HG03558 (cell line): ENCODE results near the gene CGNL1.

ENCODE experiments used
- ATAC-seq: cut with Tn5 transposase; IDR thresholded peaks from one replicate; pipeline ENCODE4 v1.9.1; 2021; ENCODE audit warnings: moderate number of reproducible peaks; ENCODE audit not compliant: unreplicated experiment; ENCODE audit errors: extremely low read depth

The CGNL1 gene

DNA sequence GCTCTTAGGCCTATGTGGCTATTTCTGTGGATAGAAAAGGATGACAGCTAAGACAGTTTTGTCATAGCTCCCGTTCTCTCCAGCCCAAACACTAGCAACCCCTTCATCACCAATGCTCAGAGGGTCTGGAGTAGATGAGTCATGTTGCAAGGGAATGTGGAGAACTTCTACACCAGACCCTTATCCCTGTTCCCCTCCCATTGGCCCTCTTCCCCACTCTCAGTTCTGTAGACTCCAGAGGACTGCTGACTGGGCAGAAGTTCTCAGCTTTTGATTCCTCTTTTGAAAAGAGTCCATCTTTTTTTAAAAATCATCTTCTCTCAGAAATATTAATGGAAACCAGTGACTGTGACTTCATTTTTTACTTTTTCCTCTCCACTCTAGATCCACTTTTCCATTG, 213.0 kb downstream of the CGNL1 start:
- no peak for ATAC-seq

DNA sequence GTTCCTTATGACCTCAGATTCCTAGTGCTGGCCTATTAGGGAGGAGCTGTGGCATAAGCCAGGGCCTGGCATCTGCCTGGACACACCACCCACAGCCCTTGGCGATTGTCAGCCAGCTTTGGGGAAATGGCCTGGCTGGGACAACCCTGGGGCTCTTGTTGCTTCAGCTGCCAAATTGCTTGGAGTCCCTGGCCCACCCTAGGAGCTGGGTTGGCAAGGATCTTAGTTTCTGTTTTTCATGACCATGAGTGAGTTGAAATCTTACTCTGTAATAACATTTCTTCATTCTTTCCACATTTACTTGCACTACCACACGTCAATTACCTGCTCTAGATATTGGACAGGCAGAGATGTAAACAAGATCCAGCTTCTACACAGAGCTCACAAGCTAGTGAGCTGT, 213.4 kb downstream of the CGNL1 start:
- no peak for ATAC-seq

- ATAC-seq = no peak
Observed at GRCh38 chr15:57591237-57591821, 215.0 kb downstream of the CGNL1 start.

DNA sequence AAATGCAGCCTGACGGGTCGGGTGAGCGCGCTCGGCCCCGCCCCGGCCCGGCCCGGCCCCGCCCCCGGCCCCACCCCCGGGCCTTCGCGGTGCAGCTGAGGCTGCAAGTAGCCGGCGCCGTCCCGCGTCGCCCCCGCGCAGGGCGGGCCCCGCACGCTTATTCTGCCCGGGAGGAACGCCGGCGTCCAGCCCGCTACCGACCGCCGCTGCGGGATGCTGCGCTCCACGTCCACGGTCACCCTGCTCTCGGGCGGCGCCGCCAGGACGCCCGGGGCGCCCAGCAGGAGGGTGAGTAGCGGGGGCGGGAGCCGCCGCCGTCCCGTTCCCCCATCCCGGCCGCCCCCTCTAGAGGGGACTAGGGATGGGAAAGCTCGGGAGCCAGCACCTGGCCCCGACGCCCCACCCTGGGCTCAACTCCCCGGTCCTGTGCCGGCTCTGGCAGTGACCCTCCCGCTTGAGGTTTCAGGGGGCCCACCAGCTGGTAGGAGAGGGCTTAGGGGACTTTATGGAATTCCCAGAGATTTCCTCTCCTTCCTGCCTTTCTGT, 215.6 kb downstream of the CGNL1 start, which contains the start of gene MYZAP:
TSS of gene MYZAP (plus strand) at position 83 of the 546 bp plus-strand sequence. CDS start at position 214, 131 bp downstream.
- no peak for ATAC-seq

GRCh38 chr15:57592426-57592825, 216.1 kb downstream of the CGNL1 start:
- ATAC-seq = no peak

- no peak for ATAC-seq
Observed at GRCh38 chr15:57592836-57593420, 216.6 kb downstream of the CGNL1 start.

GRCh38 chr15:57594479-57594878, 218.2 kb downstream of the CGNL1 start:
- ATAC-seq = no peak

- ATAC-seq = no peak
Observed at GRCh38 chr15:57595011-57595866, 218.9 kb downstream of the CGNL1 start.

- no peak for ATAC-seq
Observed at GRCh38 chr15:57596301-57596855, 220.1 kb downstream of the CGNL1 start.

DNA sequence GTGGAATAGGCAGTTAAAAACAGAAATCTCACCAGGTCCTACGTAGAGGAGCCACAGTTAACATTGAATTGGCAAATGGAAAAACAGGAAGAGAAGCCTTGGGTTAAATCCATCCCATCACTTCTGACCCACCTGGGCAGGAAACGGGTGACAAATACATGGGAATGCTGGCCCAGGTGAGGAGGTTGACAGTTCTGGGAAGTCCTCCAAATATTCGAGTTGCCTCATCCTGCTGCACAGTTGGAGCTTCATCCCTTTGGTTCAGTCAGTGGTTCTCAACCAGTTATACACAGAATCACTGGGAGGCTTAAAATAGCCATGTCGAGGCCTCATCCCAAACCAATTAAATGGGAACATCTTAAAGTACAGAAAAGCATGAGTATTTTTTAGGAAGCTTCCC, 220.7 kb downstream of the CGNL1 start:
- ATAC-seq = no peak

DNA sequence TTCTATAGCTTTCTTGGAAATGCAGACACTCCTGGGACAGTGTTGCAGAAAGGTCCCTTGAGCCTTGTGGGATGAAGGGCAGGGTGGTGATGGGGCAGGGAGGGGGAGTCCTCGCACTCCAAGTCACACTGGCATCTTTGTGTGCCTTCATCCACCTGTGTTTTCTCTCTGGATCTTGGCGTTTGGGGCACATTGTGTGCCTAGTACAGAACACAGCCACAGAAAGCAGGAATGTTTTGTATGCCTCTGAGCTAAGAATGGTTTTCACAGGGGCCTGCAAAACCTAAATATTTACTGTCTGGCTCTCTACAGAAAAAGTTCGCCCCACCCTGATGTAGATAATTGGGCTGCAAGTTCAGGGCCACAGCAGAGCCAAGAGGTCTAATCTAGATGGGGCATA, 221.1 kb downstream of the CGNL1 start:
- no peak for ATAC-seq

GRCh38 chr15:57598346-57598745, 222.0 kb downstream of the CGNL1 start:
- no peak for ATAC-seq

DNA sequence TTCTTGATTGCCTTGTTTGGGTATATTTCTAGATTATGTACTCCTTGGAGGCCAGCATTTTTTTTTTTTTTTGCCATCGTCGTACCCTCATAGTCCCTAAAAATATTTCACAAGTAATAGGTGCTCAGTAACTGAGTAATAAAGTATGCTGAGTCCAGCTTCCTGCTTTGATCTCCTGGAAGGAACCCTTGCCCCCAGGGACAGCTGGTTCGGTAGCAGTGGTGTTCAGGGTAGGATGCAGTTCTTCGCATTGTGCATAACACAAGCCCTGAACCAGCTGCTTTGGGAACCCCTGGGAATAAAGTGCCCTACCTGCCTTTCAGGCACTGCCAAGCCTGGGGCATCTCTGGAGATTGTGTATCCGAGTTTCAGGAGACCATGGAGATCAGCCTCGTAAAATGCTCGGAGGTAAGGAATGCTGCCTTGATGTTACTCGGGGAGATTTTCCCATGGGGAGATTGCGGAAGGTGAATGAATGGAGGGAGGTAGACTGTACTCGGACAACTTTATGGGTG, 223.0 kb downstream of the CGNL1 start:
- ATAC-seq = no peak

DNA sequence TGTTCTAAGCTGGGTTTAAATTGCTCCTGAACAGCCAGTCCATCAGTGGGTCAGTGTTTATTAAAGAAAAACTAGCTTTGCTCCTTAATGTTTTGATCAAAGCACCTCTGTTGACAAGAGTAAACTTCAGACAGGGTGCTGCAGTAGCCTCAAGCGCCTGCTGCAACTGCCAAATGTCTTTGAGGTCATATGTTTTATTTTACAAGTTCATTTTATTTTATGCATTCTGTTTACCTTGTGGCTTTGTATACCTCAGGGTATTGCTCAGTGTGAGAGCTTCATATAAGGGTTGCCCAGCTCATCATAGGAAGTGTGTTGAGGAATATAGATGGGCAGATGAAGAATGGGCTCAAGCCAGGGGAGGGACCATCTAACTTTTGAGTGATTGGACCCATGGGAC, 223.9 kb downstream of the CGNL1 start:
- ATAC-seq = no peak
